Fibroblast of villous mesenchyme (primary cell): ENCODE results near the gene GSAP. TPM values are rescaled to one million over a fixed set of nuclear protein-coding genes. Genes with fewer than 3 reads are reported as not detected.
A peak's percentile ranks its signal among the peaks of the same experiment; 100 is the strongest.

Experiments used
- DNase-seq: peaks from one replicate; pipeline ENCODE4 v3.0.0-alpha.2; 2010; ENCODE audit warnings: low read depth
- H3K4me3 ChIP-seq: 2 replicates; pipeline ENCODE4 v1.5.1; 2011; ENCODE audit warnings: low read depth, mild to moderate bottlenecking, low read length
- CTCF ChIP-seq: IDR thresholded peaks from 2 replicates; pipeline ENCODE4 v1.5.1; 2012; ENCODE audit warnings: low read depth, mild to moderate bottlenecking, low read length; ENCODE audit not compliant: insufficient read depth
- total RNA-seq: library from RNA; depleted of rRNA; stranded (reverse); fragments of >200 nt; gene quantifications from 2 replicates; pipeline ENCODE4 v1.2.3, GENCODE V29; 2012

The GSAP gene
- total RNA-seq, 1 donor: 13.8 TPM

- no peak overlapping the region for H3K4me3 ChIP-seq
- TF ChIP-seq CTCF: peak; percentile 20
- DNase-seq: peak; percentile 25
Observed at GRCh38 chr7:77439572-77439971, 23.4 kb upstream of the GSAP start.

GRCh38 chr7:77438131-77438530, 22.0 kb upstream of the GSAP start:
- no peak overlapping the region for H3K4me3 ChIP-seq
- no peak for DNase-seq
- no peak for TF ChIP-seq CTCF

GRCh38 chr7:77434570-77435275, 18.6 kb upstream of the GSAP start:
- peak; percentile 72 for DNase-seq
- H3K4me3 ChIP-seq: no peak overlapping the region
- TF ChIP-seq CTCF: no peak

GRCh38 chr7:77433901-77434300, 17.8 kb upstream of the GSAP start:
- TF ChIP-seq CTCF: no peak
- no peak for DNase-seq
- H3K4me3 ChIP-seq: no peak overlapping the region

- DNase-seq: no peak
- no peak overlapping the region for H3K4me3 ChIP-seq
- TF ChIP-seq CTCF: no peak
Observed at GRCh38 chr7:77430927-77431326, 14.8 kb upstream of the GSAP start.

- TF ChIP-seq CTCF: no peak
- H3K4me3 ChIP-seq: no peak overlapping the region
- DNase-seq: peak; percentile 44
Observed at GRCh38 chr7:77428777-77429231, 12.7 kb upstream of the GSAP start.
